Measurements from ENCODE around the gene SLC2A9. TPM values are rescaled to one million over a fixed set of nuclear protein-coding genes. Genes with fewer than 3 reads are reported as not detected.

Gene SLC2A9
- total and polyA plus RNA-seq, 2 of the 8 experiments (the other 6 are each of a cell fraction or from before 2014, with no cell fraction given), result 0.20 to 0.26 TPM

DNA sequence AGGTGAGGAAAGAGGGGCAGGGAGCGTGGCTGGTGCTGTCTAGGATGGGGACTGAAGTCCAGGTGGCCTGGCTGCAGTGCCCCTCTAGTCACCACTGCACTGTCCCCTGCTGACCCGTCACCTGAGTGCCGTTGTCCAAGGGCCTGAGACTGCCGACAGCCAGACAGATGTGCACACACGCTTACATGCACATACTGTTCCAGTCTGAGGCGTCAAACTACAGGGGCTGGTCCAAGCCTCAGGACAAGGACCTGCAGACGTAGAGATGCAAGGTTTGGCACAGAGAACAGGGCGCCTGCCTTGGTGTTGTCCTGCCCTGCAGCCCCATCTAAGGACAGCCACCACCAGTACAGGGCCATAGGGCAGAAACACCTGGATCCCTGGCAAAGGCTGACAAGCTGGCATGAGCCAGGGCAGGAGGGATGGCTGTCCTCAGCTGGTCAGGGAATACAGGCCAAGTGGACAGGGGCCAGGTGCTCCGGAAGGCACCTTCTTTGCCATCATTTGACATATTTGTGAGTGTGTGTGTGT is 1.7 kb downstream of the SLC2A9 start:
- ChIA-PET POLR2A (ENCODE audit: partially characterized antibody) (interaction anchor here (1.6 to 1.9 kb wide), 2 partner anchors 49 to 98 kb away, joined by 4 to 5 read pairs; no protein-coding TSS in a partner anchor), CTCF (ENCODE audit: partially characterized antibody) (interaction anchor here (0.6 to 9.1 kb wide), 14 partner anchors 10 to 1571 kb away, joined by 3 to 211 read pairs (median 5); no protein-coding TSS in a partner anchor)
- Histone ChIP-seq H3K27ac (ENCODE audit: low read depth, low read length) (no peak overlapping the region), H3K79me2 (ENCODE audit: control insufficient read depth in 1 of 2, insufficient read depth in 2 of 2, low read length in 2 of 2) (no peaks in the 10 kb centered on the region), H3K27me3 (replicated peaks in 1 of 4; ENCODE audit: control insufficient read depth in 3 of 4, extremely low read depth in 1 of 4, insufficient read depth in 3 of 4, low read length in 3 of 4) (peaks cover 0 to 12% (median 6%) of the 10 kb centered on the region in 4 experiments; a peak in 4 of 7 replicates), H2AFZ (ENCODE audit: low read length) (peak overlapping the region; percentile 89), H3K79me1 (ENCODE audit: low read depth, low read length) (0 out of 2 replicates have a peak, but pooled peaks cover 2% of the 10 kb centered on the region), H4K20me1 (replicated peaks in 1 of 2; ENCODE audit: control insufficient read depth in 1 of 2, insufficient read depth in 2 of 2, low read length in 2 of 2) (no peaks in the 10 kb centered on the region), H2AK5ac (ENCODE audit: low read depth, low read length) (no peak overlapping the region), H4K5ac (ENCODE audit: insufficient read length, low read depth, low read length) (no peak overlapping the region), H4K8ac (ENCODE audit: extremely low read depth, insufficient read depth, low read length) (no peak overlapping the region), H2BK12ac (ENCODE audit: low read depth, low read length) (peak overlapping the region; percentile 12; the same call in 1 of the 2 replicates), H3K9ac (replicated peaks in 1 of 4; ENCODE audit: extremely low read depth in 1 of 4, low read depth in 3 of 4, low read length in 3 of 4) (peak overlapping the region in 2 of 4 experiments; percentile 65 to 68; a peak in 2 of 7 replicates), H3K4ac (replicated peaks; ENCODE audit: insufficient read length, low read depth, low read length) (no peak overlapping the region), H2BK15ac (ENCODE audit: low read length) (peak overlapping the region; percentile 83; the same call in 1 of the 2 replicates), H3K23me2 (ENCODE audit: low read depth, low read length) (peaks cover 6% of the 10 kb centered on the region; the same call in 1 of the 2 replicates), H2BK5ac (ENCODE audit: low read depth, low read length) (no peak overlapping the region; the same call in 1 of the 2 replicates), H3K23ac (ENCODE audit: insufficient read length) (no peak overlapping the region), H3K36me3 (ENCODE audit: control insufficient read depth in 2 of 4, insufficient read depth in 4 of 4, low read length in 3 of 4) (no peaks in the 10 kb centered on the region), H4K91ac (replicated peaks; ENCODE audit: insufficient read length, low read length) (peak overlapping the region; percentile 31), H3K14ac (ENCODE audit: insufficient read length) (no peak overlapping the region), H2BK20ac (ENCODE audit: low read length) (no peak overlapping the region), H3K4me2 (ENCODE audit: insufficient read depth in 1 of 2, low read depth in 2 of 2, low read length in 2 of 2) (peak overlapping the region; percentile 55 to 83), H2BK120ac (replicated peaks; ENCODE audit: low read depth, low read length) (no peak overlapping the region), H3K4me3 (ENCODE audit: extremely low read depth in 1 of 4, insufficient read depth in 2 of 4, low read depth in 3 of 4, low read length in 4 of 4) (peak overlapping the region; percentile 25 to 61 (median 48); a peak in 7 of 8 replicates), H3K4me1 (replicated peaks in 1 of 4; ENCODE audit: control insufficient read depth in 3 of 4, insufficient read depth in 4 of 4, low read length in 3 of 4) (peaks cover 0 to 12% (median 4%) of the 10 kb centered on the region in 4 experiments; a peak in 5 of 7 replicates), H3K18ac (ENCODE audit: extremely low read depth, low read length) (no peak overlapping the region; the same call in 1 of the 2 replicates), H3K56ac (replicated peaks; ENCODE audit: insufficient read length, low read depth, low read length) (no peak overlapping the region), H3K9me3 (ENCODE audit: insufficient read depth in 2 of 2, low read depth in 1 of 2, low read length in 1 of 2) (no peaks in the 10 kb centered on the region)
- TF ChIP-seq CTCF (IDR thresholded peaks at IDR 0.05; ENCODE audit: control extremely low read depth in 1 of 3, insufficient read depth in 1 of 3, low read depth in 1 of 3, low read length in 3 of 3), result 0 out of 4 replicates have a peak, but pooled peaks of 1 of the 3 experiments have one; percentile 1
- no peak for TF ChIP-seq ASH2L (IDR thresholded peaks at IDR 0.05; ENCODE audit: low read length)
- TF ChIP-seq TAF7 (optimal IDR thresholded peaks at IDR 0.05; ENCODE audit: borderline replicate concordance, low read depth, low read length), result no peak
- no peak for TF ChIP-seq POU5F1 (IDR thresholded peaks at IDR 0.05; ENCODE audit: low read depth, low read length)
- no peak; the same call in 1 of the 2 replicates for TF ChIP-seq KDM1A (IDR thresholded peaks at IDR 0.05; ENCODE audit: borderline replicate concordance, low read length)
- TF ChIP-seq YY1 (IDR thresholded peaks at IDR 0.05; ENCODE audit: low read depth, low read length), result no peak
- DNase-seq (ENCODE audit: low read depth in 1 of 2, low spot score in 2 of 2) (no peak), FAIRE-seq (no peak)
- WGBS, 2 experiments (ENCODE audit: extremely low coverage in 1 of 2, insufficient coverage in 1 of 2, insufficient read length in 1 of 2, insufficient replicate concordance in 2 of 2, low coverage in 1 of 2, low lambda C conversion rate in 2 of 2, missing lambda C conversion rate in 1 of 2), result 84% methylated on average over 9 of the region's 9 CpGs; no CpG with 5 or more reads in 1 of the 2 experiments
